GM23338 (cell line): ENCODE data around the gene PPBP. TPM values are rescaled to one million over a fixed set of nuclear protein-coding genes. Genes with fewer than 3 reads are reported as not detected.

Experiments used
- ATAC-seq: fragments of 200-7000 bp; cut with Tn5 transposase; 3 replicates; pipeline ENCODE4 v1.9.1; 2020
- DNase-seq: peaks from one replicate; pipeline ENCODE4 v3.0.0-alpha.2; 2015; ENCODE audit warnings: low spot score
- H2AFZ ChIP-seq: fragments of 200-600 bp; sonication (generic); 2 replicates; pipeline ENCODE4 v1.8.0; 2016; ENCODE audit warnings: antibody characterized with exemption, mild to moderate bottlenecking, moderate library complexity
- H3F3A ChIP-seq: fragments of 200-600 bp; sonication (generic); replicated peaks from 2 replicates; pipeline ENCODE4 v1.8.0; 2017; ENCODE audit warnings: antibody characterized with exemption, mixed run types, low read depth
- H3K27ac ChIP-seq: fragments of 200-600 bp; sonication (generic); 2 replicates; pipeline ENCODE4 v1.6.1; 2016; ENCODE audit warnings: low read depth
- H3K27me3 ChIP-seq: fragments of 200-600 bp; sonication (generic); 2 replicates; pipeline ENCODE4 v1.8.0; 2016; ENCODE audit warnings: mild to moderate bottlenecking, mixed run types, moderate library complexity; ENCODE audit not compliant: insufficient read depth
- H3K36me3 ChIP-seq: fragments of 200-600 bp; sonication (generic); 2 replicates; pipeline ENCODE4 v1.8.0; 2016; ENCODE audit warnings: mild to moderate bottlenecking; ENCODE audit not compliant: insufficient read depth
- H3K4me1 ChIP-seq: fragments of 200-600 bp; sonication (generic); 2 replicates; pipeline ENCODE4 v1.8.0; 2016; ENCODE audit warnings: mild to moderate bottlenecking, moderate library complexity; ENCODE audit not compliant: insufficient read depth
- H3K4me2 ChIP-seq: fragments of 200-600 bp; sonication (generic); 2 replicates; pipeline ENCODE4 v1.7.1; 2017; ENCODE audit warnings: mixed run types
- H3K4me3 ChIP-seq: fragments of 200-600 bp; sonication (generic); 2 replicates; pipeline ENCODE4 v1.6.1; 2016; ENCODE audit warnings: mixed run types
- H3K79me2 ChIP-seq: fragments of 200-600 bp; sonication (generic); replicated peaks from 2 replicates; pipeline ENCODE4 v1.8.0; 2017; ENCODE audit warnings: mild to moderate bottlenecking; ENCODE audit not compliant: insufficient read depth
- H3K9me2 ChIP-seq: fragments of 200-600 bp; sonication (generic); 2 replicates; pipeline ENCODE4 v1.8.0; 2017; ENCODE audit not compliant: insufficient read depth
- H4K20me1 ChIP-seq: fragments of 200-600 bp; sonication (generic); replicated peaks from 2 replicates; pipeline ENCODE4 v1.8.0; 2017; ENCODE audit warnings: mild to moderate bottlenecking; ENCODE audit not compliant: insufficient read depth
- H3K27ac Mint-ChIP-seq: 2 replicates; pipeline ENCODE4 v1.8.0; 2020; ENCODE audit warnings: inconsistent platforms, mild to moderate bottlenecking, moderate library complexity, mixed read lengths
- H3K27me3 Mint-ChIP-seq: 3 replicates; pipeline ENCODE4 v1.8.0; 2022; ENCODE audit warnings: low read depth, mild to moderate bottlenecking, moderate library complexity, mixed read lengths, inconsistent platforms; ENCODE audit not compliant: insufficient read depth, poor library complexity
- H3K36me3 Mint-ChIP-seq: 3 replicates; pipeline ENCODE4 v1.8.0; 2021; ENCODE audit warnings: low read depth, mild to moderate bottlenecking, inconsistent platforms, moderate library complexity, mixed read lengths
- H3K4me1 Mint-ChIP-seq: 3 replicates; pipeline ENCODE4 v1.8.0; 2020; ENCODE audit warnings: mild to moderate bottlenecking, inconsistent platforms, mixed read lengths
- H3K4me3 Mint-ChIP-seq: 3 replicates; pipeline ENCODE4 v1.8.0; 2021; ENCODE audit warnings: moderate library complexity, mild to moderate bottlenecking, inconsistent platforms, mixed read lengths
- H3K9me3 Mint-ChIP-seq: 3 replicates; pipeline ENCODE4 v1.8.0; 2020; ENCODE audit warnings: moderate library complexity, mild to moderate bottlenecking, inconsistent platforms, mixed read lengths
- CREB1 ChIP-seq: fragments of 250-450 bp; sonication (Bioruptor Pico); IDR thresholded peaks from 2 replicates; pipeline ENCODE4 v1.5.0; 2020; ENCODE audit warnings: low read depth, mild to moderate bottlenecking, moderate library complexity
- ETS1 ChIP-seq: IDR thresholded peaks from 2 replicates; pipeline ENCODE4 v1.6.1; 2016; ENCODE audit warnings: antibody characterized with exemption
- EZH2phosphoT487 ChIP-seq: fragments of 200-600 bp; sonication (generic); IDR thresholded peaks from one replicate; pipeline ENCODE4 v1.8.1; 2018; ENCODE audit warnings: antibody characterized with exemption; ENCODE audit not compliant: unreplicated experiment
- JUNB ChIP-seq: IDR thresholded peaks from one replicate; pipeline ENCODE4 v1.6.1; 2016; ENCODE audit warnings: antibody characterized with exemption; ENCODE audit not compliant: unreplicated experiment
- NANOG ChIP-seq: IDR thresholded peaks from 2 replicates; pipeline ENCODE4 v1.6.1; 2016; ENCODE audit warnings: antibody characterized with exemption, borderline replicate concordance
- POLR2AphosphoS5 ChIP-seq: IDR thresholded peaks from 2 replicates; pipeline ENCODE4 v1.6.1; 2016; ENCODE audit warnings: antibody characterized with exemption, low read depth
- REST ChIP-seq: IDR thresholded peaks from one replicate; pipeline ENCODE4 v1.6.1; 2018; ENCODE audit warnings: antibody characterized with exemption; ENCODE audit not compliant: unreplicated experiment
- ZNF114 ChIP-seq: fragments of 250-450 bp; sonication (Bioruptor Pico); IDR thresholded peaks from 2 replicates; pipeline ENCODE4 v1.5.0; 2020; ENCODE audit warnings: mild to moderate bottlenecking, moderate library complexity
- ZNF462 ChIP-seq: fragments of 250-450 bp; sonication (Bioruptor Pico); IDR thresholded peaks from 2 replicates; pipeline ENCODE4 v1.5.0; 2020; ENCODE audit warnings: mild to moderate bottlenecking, moderate library complexity
- polyA plus RNA-seq: library from polyadenylated mRNA; unstranded; fragments of >200 nt; fragmentation: Nextera tagmentation; extraction: Ambion mirVana; gene quantifications from 2 replicates; pipeline ENCODE4 v1.2.1, GENCODE V29; 2016
- total RNA-seq: library from RNA; depleted of rRNA; stranded (reverse); fragments of >200 nt; shearing (Covaris generic); gene quantifications from 2 replicates; pipeline ENCODE4 v1.2.3, GENCODE V29; 2014
- TF ChIP-seq, protein P1 (sequence below), 2 experiments: fragments of 200-600 bp in 1 of 2; sonication (generic) in 1 of 2; conservative IDR thresholded peaks; 2 replicates each; pipeline versions ENCODE4 v1.5.1 to v1.6.1; 2016 to 2017; ENCODE audit warnings: antibody characterized with exemption in 2 of 2, low read depth in 2 of 2, mild to moderate bottlenecking in 2 of 2, moderate library complexity in 1 of 2

The PPBP gene
- total and polyA plus RNA-seq, 2 experiments from 2014 or later: 0.35 to 0.50 TPM

- Histone ChIP-seq H3K79me2 (no peaks in the 10 kb centered on the region), H3F3A (no peaks in the 10 kb centered on the region; the same call in 1 of the 2 replicates), H3K4me1 (peaks cover 15% of the 10 kb centered on the region), H3K4me2 (no peak overlapping the region), H3K9me2 (peaks cover 15% of the 10 kb centered on the region; the same call in 1 of the 2 replicates), H4K20me1 (no peaks in the 10 kb centered on the region), H2AFZ (no peak overlapping the region), H3K36me3 (no peaks in the 10 kb centered on the region; the same call in 1 of the 2 replicates), H3K27me3 (no peaks in the 10 kb centered on the region), H3K4me3 (no peak overlapping the region), H3K27ac (no peak overlapping the region)
- Mint-ChIP-seq H3K4me1 (peaks cover 15% of the 10 kb centered on the region; the same call in 2 of the 3 replicates), H3K27ac (no peak overlapping the region), H3K36me3 (peaks cover 7% of the 10 kb centered on the region), H3K9me3 (0 out of 3 replicates have a peak, but pooled peaks cover 5% of the 10 kb centered on the region), H3K4me3 (no peak overlapping the region), H3K27me3 (no peaks in the 10 kb centered on the region)
- ATAC-seq (no peak), DNase-seq (no peak)
- TF ChIP-seq, protein P1, sequence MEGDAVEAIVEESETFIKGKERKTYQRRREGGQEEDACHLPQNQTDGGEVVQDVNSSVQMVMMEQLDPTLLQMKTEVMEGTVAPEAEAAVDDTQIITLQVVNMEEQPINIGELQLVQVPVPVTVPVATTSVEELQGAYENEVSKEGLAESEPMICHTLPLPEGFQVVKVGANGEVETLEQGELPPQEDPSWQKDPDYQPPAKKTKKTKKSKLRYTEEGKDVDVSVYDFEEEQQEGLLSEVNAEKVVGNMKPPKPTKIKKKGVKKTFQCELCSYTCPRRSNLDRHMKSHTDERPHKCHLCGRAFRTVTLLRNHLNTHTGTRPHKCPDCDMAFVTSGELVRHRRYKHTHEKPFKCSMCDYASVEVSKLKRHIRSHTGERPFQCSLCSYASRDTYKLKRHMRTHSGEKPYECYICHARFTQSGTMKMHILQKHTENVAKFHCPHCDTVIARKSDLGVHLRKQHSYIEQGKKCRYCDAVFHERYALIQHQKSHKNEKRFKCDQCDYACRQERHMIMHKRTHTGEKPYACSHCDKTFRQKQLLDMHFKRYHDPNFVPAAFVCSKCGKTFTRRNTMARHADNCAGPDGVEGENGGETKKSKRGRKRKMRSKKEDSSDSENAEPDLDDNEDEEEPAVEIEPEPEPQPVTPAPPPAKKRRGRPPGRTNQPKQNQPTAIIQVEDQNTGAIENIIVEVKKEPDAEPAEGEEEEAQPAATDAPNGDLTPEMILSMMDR (conservative IDR thresholded peaks at IDR 0.05; ENCODE audit: low read depth in 2 of 2): no peak
- TF ChIP-seq ZNF114: no peak
Observed at GRCh38 chr4:74012130-74012529, 24.1 kb upstream of the PPBP start.

GRCh38 chr4:74009307-74009706, 21.3 kb upstream of the PPBP start:
- Histone ChIP-seq H3K4me2 (no peak overlapping the region), H3F3A (no peaks in the 10 kb centered on the region), H3K79me2 (no peaks in the 10 kb centered on the region), H3K4me3 (no peak overlapping the region), H3K36me3 (no peaks in the 10 kb centered on the region; the same call in 1 of the 2 replicates), H3K9me2 (peaks cover 6% of the 10 kb centered on the region; the same call in 1 of the 2 replicates), H2AFZ (no peak overlapping the region), H4K20me1 (no peaks in the 10 kb centered on the region), H3K27ac (no peak overlapping the region), H3K4me1 (peaks cover 16% of the 10 kb centered on the region), H3K27me3 (no peaks in the 10 kb centered on the region)
- Mint-ChIP-seq H3K4me1 (peaks cover 13% of the 10 kb centered on the region), H3K27me3 (no peaks in the 10 kb centered on the region), H3K27ac (no peak overlapping the region), H3K4me3 (no peak overlapping the region), H3K9me3 (0 out of 3 replicates have a peak, but pooled peaks cover 5% of the 10 kb centered on the region), H3K36me3 (peaks cover 7% of the 10 kb centered on the region)
- ATAC-seq: no peak
- DNase-seq: no peak
- TF ChIP-seq ETS1 (no peak), REST (no peak), ZNF462 (CRISPR knock-in tag) (no peak), EZH2phosphoT487 (no peak), JUNB (no peak), POLR2AphosphoS5 (no peak), NANOG (no peak), CREB1 (no peak)
